Subcutaneous adipose tissue (tissue), 4 donors: ENCODE results near the gene TRMT112. TPM values are rescaled to one million over a fixed set of nuclear protein-coding genes. Genes with fewer than 3 reads are reported as not detected.

ENCODE experiments used
- CTCF ChIP-seq: fragments of 450-650 bp; IDR thresholded peaks from one replicate; pipeline ENCODE4 v1.5.1; 2016; ENCODE audit warnings: low read depth, mild to moderate bottlenecking, control low read depth, antibody characterized with exemption, moderate library complexity
- total RNA-seq, 4 donors: library from RNA; depleted of rRNA; stranded (reverse); fragments of >200 nt; gene quantifications; one replicate each; pipeline ENCODE4 v1.1.0, GENCODE V29; 2016

Gene TRMT112
- total RNA-seq, 4 donors from 2014 or later, result 225 to 266 (median 241) TPM

DNA sequence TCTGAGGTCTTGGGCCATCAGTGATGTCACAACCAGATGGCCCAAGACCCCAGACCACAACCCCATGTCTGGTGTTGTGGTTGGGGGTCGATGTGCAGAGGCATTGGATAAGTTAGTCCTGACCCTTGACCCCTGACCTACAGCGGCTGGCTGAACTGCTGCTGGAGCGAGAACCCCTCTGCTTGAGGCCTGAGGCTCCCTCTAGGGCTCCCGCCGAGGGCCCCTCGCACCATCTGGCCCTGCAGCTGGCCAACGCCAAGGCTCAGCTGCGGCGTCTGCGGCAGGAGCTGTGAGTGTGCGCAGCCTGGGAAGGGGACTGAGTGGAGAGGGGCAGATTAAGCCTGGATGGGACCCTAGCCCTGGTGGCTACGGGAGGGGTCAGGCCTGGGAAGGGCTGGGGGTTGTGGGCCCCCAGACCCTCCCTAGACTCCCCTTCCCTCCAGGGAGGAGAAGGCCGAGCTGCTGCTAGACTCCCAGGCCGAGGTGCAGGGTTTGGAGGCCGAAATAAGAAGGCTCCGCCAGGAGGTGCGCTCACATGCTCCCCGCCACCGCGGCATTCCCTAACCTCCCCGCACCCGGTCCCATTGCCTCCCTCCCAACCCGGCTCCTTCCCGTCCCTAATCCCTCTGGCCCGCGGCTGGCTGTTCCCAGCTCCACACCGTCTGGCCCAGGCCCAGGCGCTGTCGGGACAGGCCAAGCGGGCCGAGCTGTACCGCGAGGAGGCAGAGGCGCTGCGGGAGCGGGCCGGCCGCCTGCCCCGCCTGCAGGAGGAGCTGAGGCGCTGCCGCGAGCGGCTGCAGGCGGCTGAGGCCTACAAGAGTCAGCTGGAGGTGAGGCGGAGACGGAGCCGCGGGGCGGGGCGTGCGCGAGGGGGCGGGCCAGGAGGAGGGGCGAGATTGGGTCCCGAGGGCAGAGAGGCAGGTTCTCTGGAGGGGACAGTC, 24.8 kb upstream of the TRMT112 start:
- TF ChIP-seq CTCF, result no peak

DNA sequence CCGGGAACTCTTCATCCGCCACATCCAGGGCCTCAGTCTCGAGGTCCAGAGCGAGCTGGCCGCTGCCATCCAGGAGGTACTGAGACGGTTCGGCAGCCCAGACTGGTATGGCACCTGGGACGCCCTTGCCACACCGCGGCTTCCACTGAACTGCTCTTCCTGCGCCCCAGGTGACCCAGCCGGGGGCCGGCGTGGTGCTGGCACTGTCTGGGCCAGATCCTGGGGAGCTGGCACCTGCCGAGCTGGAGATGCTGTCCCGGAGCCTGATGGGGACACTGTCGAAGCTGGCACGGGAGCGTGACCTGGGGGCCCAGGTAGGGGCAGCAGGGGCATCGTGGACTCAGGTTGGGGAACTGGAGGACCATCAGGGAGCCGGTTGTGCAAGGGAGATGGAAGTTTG, 24.1 kb upstream of the TRMT112 start:
- TF ChIP-seq CTCF, result no peak

DNA sequence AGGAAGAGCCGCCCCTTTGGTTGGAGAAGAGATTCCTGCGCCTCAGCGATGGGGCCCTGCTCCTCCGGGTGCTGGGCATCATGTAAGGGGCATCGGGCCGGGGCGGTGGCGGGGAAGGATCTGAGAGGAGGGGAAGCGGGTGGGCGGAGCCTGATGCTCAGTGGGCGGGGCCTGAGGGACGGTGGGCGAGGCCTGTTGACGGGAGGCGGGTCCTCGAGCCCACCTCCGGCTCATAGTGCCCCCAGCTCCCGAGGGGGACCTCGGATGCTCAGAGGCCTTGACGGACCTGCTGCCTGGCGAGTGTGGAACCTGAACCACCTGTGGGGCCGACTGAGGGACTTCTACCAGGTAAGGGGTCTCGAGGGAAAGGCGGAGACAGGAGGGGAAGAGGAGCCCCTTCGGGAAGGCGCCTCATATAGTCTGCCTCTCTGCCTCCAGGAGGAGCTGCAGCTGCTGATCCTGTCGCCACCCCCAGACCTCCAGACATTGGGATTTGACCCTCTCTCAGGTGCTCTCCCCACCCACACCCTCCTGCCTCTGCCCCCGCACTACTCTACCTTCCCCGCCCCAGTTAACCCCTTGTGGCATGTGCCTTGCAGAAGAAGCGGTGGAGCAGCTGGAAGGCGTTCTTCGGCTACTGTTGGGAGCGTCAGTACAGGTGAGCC, 23.4 kb upstream of the TRMT112 start:
- no peak for TF ChIP-seq CTCF

DNA sequence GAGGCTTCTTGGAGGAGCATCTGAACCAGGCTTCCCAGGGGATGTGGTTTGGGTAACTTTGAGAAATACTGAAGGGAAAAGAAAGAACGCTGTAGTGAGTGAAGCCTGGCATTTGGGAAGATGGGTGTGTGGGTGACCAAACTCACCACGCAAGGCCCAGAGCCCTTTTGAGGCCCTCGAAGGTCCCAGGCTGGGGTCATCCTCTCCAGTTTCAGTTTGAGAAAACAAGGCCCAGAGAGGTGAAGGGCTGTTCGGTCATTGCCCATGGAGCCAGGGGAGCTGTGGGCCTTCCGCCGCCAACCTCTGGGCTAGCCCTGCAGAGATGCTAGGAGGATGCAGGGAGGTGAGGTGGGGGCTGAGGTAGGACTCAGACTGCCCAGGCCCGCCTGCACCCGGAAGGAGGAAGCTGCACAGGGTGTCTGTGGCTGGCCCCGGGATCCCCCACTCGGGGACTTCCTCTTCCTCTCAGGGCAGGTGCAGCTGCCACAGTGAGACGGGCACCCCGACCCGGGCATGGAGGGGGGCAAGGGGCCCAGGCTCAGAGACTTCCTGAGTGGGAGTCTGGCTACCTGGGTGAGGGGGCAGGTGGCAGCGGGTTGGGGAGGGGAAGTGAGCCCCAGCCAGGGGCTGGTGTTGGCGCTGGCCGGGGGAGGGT, 22.5 kb upstream of the TRMT112 start, which contains the start of gene CCDC88B:
TSS of gene CCDC88B (plus strand) at position 451 of the 655 bp plus-strand sequence. CDS start at position 514, 63 bp downstream.
- no peak for TF ChIP-seq CTCF

DNA sequence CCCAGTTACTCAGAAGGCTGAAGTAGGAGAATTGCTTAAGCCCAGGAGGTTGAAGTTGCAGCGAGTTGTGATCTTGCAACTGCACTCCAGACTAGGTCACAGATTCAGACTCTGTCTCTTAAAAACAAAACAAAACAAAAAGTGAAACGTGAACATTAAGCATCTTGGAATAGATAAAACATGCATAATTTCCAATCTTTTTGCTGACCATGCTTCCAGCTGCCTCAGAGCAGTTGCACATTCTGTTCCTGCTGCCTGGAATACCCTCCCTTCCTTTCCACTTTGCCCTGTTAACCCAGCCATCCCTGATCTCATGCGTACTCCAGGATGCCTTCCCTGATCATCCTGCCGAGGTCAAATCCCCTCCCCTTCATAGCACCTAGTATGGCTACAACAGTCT, 21.9 kb upstream of the TRMT112 start:
- no peak for TF ChIP-seq CTCF

GRCh38 chr11:64338716-64339115, 21.4 kb upstream of the TRMT112 start:
- TF ChIP-seq CTCF, result no peak
